B cell (primary cell): ENCODE results near the gene SENP8. TPM values are rescaled to one million over a fixed set of nuclear protein-coding genes. Genes with fewer than 3 reads are reported as not detected.

Source experiments
- ATAC-seq: fragments of 200-7000 bp; cut with Tn5 transposase; one replicate; pipeline ENCODE4 v1.10.0; 2021; ENCODE audit warnings: low read depth, mild to moderate bottlenecking, moderate number of reproducible peaks, moderate library complexity
- CTCF ChIA-PET: fragments of 350-600 bp; sonication (Branson Sonifier 250); formaldehyde crosslinking; loops from one replicate; lab custom pipeline; 2021; ENCODE audit warnings: antibody characterized with exemption, inconsistent platforms; lab: Charles Lee
- POLR2A ChIA-PET: fragments of 350-600 bp; sonication (Branson Sonifier 250); formaldehyde crosslinking; loops from one replicate; lab custom pipeline; 2021; ENCODE audit warnings: antibody characterized with exemption; lab: Charles Lee
- DNase-seq: peaks from one replicate; pipeline ENCODE4 v3.0.0; 2013
- H2AFZ ChIP-seq: 2 replicates; pipeline ENCODE4 v1.6.1; 2012; ENCODE audit warnings: mild to moderate bottlenecking, low read depth, low read length; ENCODE audit not compliant: insufficient read depth, poor library complexity, severe bottlenecking
- H3K27ac ChIP-seq, 2 donors: 1 replicate in 1 of 2; 2 replicates in 1 of 2; pipeline ENCODE4 v1.5.1; 2012 to 2013; ENCODE audit warnings: low read length in 2 of 2, mild to moderate bottlenecking in 2 of 2, moderate library complexity in 1 of 2
- H3K27me3 ChIP-seq, 4 experiments: fragments of 200-600 bp in 1 of 4; sonication (generic) in 1 of 4; replicated peaks in 1 of 4; 1 replicate in 2 of 4; 2 replicates in 2 of 4; pipeline versions ENCODE4 v1.6.1 to v1.7.0; 2013 to 2016; ENCODE audit warnings: low read length in 3 of 4, mild to moderate bottlenecking in 2 of 4, mixed read lengths in 1 of 4, moderate library complexity in 1 of 4; ENCODE audit not compliant: insufficient read depth in 4 of 4, control insufficient read depth in 3 of 4; ENCODE audit errors: control extremely low read depth in 1 of 4
- H3K36me3 ChIP-seq, 2 experiments: replicated peaks in 1 of 2; 1 replicate in 1 of 2; 2 replicates in 1 of 2; pipeline versions ENCODE4 v1.6.1 to v1.7.1; 2013; ENCODE audit warnings: low read length in 1 of 2; ENCODE audit not compliant: insufficient read depth in 2 of 2, control insufficient read depth in 1 of 2; ENCODE audit errors: control extremely low read depth in 1 of 2, extremely low read depth in 1 of 2
- H3K4me1 ChIP-seq, 2 donors: fragments of 200-600 bp in 1 of 2; sonication (generic) in 1 of 2; 1 replicate in 1 of 2; 2 replicates in 1 of 2; pipeline versions ENCODE4 v1.5.1 to v1.6.1; 2013 to 2017; ENCODE audit warnings: low read length in 2 of 2; ENCODE audit not compliant: control insufficient read depth in 2 of 2, insufficient read depth in 2 of 2
- H3K4me2 ChIP-seq: replicated peaks from 2 replicates; pipeline ENCODE3; 2012; ENCODE audit warnings: mild to moderate bottlenecking, low read depth, low read length; ENCODE audit not compliant: poor library complexity, severe bottlenecking
- H3K4me3 ChIP-seq, 5 experiments: fragments of 200-600 bp in 1 of 5; sonication (generic) in 1 of 5; 1 replicate in 3 of 5; 2 replicates in 2 of 5; pipeline versions ENCODE4 v1.5.1 to v1.7.0; 2011 to 2016; ENCODE audit warnings: low read length in 4 of 5, mild to moderate bottlenecking in 4 of 5, low read depth in 2 of 5, control low read depth in 1 of 5, moderate library complexity in 1 of 5; ENCODE audit not compliant: insufficient read depth in 1 of 5; ENCODE audit errors: control extremely low read depth in 1 of 5, extremely low read depth in 1 of 5
- H3K79me2 ChIP-seq: fragments of 200-600 bp; sonication (generic); one replicate; pipeline ENCODE4 v1.6.0; 2016; ENCODE audit warnings: low read length; ENCODE audit not compliant: control insufficient read depth, insufficient read depth
- H3K9ac ChIP-seq: fragments of 200-600 bp; sonication (generic); 2 replicates; pipeline ENCODE4 v1.6.1; 2017; ENCODE audit warnings: mild to moderate bottlenecking, low read length, moderate library complexity
- H3K9me3 ChIP-seq, 3 donors: one replicate each; pipeline versions ENCODE4 v1.6.1 to v1.7.1; 2013; ENCODE audit warnings: low read length in 2 of 3; ENCODE audit not compliant: control insufficient read depth in 2 of 3, insufficient read depth in 1 of 3; ENCODE audit errors: control extremely low read depth in 1 of 3
- H4K20me1 ChIP-seq: 2 replicates; pipeline ENCODE4 v1.6.0; 2012; ENCODE audit warnings: mild to moderate bottlenecking, low read length; ENCODE audit not compliant: insufficient read depth, control insufficient read depth, poor library complexity, severe bottlenecking
- H3K27ac Mint-ChIP-seq: one replicate; pipeline ENCODE4 v1.8.0; 2021; ENCODE audit warnings: mixed read lengths
- H3K27me3 Mint-ChIP-seq: one replicate; pipeline ENCODE4 v1.8.0; 2021; ENCODE audit warnings: mixed read lengths
- H3K4me1 Mint-ChIP-seq: one replicate; pipeline ENCODE4 v1.8.0; 2021; ENCODE audit warnings: mixed read lengths
- H3K4me3 Mint-ChIP-seq: one replicate; pipeline ENCODE4 v1.8.0; 2021; ENCODE audit warnings: mixed read lengths
- H3K9me3 Mint-ChIP-seq: one replicate; pipeline ENCODE4 v1.8.0; 2022; ENCODE audit warnings: mixed read lengths; ENCODE audit not compliant: insufficient read depth
- CTCF ChIP-seq: fragments of 200-600 bp; IDR thresholded peaks from one replicate; pipeline ENCODE4 v1.8.0; 2022; ENCODE audit warnings: antibody characterized with exemption, mild to moderate bottlenecking
- EZH2 ChIP-seq: IDR thresholded peaks from 2 replicates; pipeline ENCODE4 v1.6.1; 2012; ENCODE audit warnings: borderline replicate concordance, low read depth, mild to moderate bottlenecking, moderate library complexity, low read length; ENCODE audit not compliant: insufficient read depth, poor library complexity, severe bottlenecking
- WGBS: methylation state at CpG from one replicate; pipeline ENCODE4 v1.1.5; 2013; ENCODE audit warnings: missing lambda C conversion rate; ENCODE audit not compliant: insufficient coverage; 5-methylcytosine and 5-hydroxymethylcytosine counted together
- intact Hi-C: fragments of 100-400 bp; cut with micrococcal nuclease; formaldehyde crosslinking; loops from one replicate; pipeline ENCODE4 v1.10.0; 2022
- polyA plus RNA-seq: library from polyadenylated mRNA; depleted of rRNA; stranded (reverse); fragments of >200 nt; gene quantifications from 2 replicates; pipeline ENCODE4 v1.2.3, GENCODE V29; 2012
- total RNA-seq, 2 donors: library from RNA; stranded (reverse); fragments of 120-200 nt in 1 of 2; gene quantifications; 1 replicate in 1 of 2; 2 replicates in 1 of 2; pipeline versions ENCODE4 v1.2.3 to v1.2.4, GENCODE V29; 2013 to 2022

SENP8 gene
- total and polyA plus RNA-seq, 2 donors (not counting 1 experiment from before 2014, with no cell fraction given): 0.62 to 0.69 TPM

- H3K4me3 Mint-ChIP-seq: no peak overlapping the region
- CTCF ChIA-PET: interaction anchor here (1.7 kb wide), 1 partner anchor 12 kb away, joined by 5 read pairs; no protein-coding TSS in a partner anchor
- H3K9me3 Mint-ChIP-seq: no peaks in the 10 kb centered on the region
- TF ChIP-seq CTCF (no peak), EZH2 (no peak)
- Histone ChIP-seq H3K4me2 (no peak overlapping the region), H3K27ac (no peak overlapping the region), H3K4me3 (no peak overlapping the region), H3K36me3 (no peaks in the 10 kb centered on the region), H3K27me3 (peaks cover 0 to 3% (median 0%) of the 10 kb centered on the region in 4 experiments), H3K9me3 (no peaks in the 10 kb centered on the region), H4K20me1 (no peaks in the 10 kb centered on the region), H3K79me2 (no peaks in the 10 kb centered on the region), H3K9ac (no peak overlapping the region), H3K4me1 (no peaks in the 10 kb centered on the region), H2AFZ (no peak overlapping the region)
- no peak overlapping the region for H3K27ac Mint-ChIP-seq
- no peak for ATAC-seq
- POLR2A ChIA-PET: no interaction called here
- 18% methylated on average over 6 of the region's 7 CpGs for WGBS
- intact Hi-C loops: no loop called here
- H3K27me3 Mint-ChIP-seq: peaks cover 16% of the 10 kb centered on the region
- H3K4me1 Mint-ChIP-seq: no peaks in the 10 kb centered on the region
- DNase-seq: no peak
Observed at GRCh38 chr15:72168131-72168807, 50.1 kb downstream of the SENP8 start.

- ChIA-PET CTCF (interaction anchor here (1.7 kb wide), 1 partner anchor 12 kb away, joined by 5 read pairs; no protein-coding TSS in a partner anchor), POLR2A (no interaction called here)
- Histone ChIP-seq H2AFZ (no peak overlapping the region), H3K79me2 (no peaks in the 10 kb centered on the region), H3K27ac (no peak overlapping the region), H3K4me2 (no peak overlapping the region), H3K4me1 (no peaks in the 10 kb centered on the region), H3K9me3 (no peaks in the 10 kb centered on the region), H4K20me1 (no peaks in the 10 kb centered on the region), H3K4me3 (no peak overlapping the region), H3K9ac (no peak overlapping the region), H3K27me3 (peaks cover 0 to 3% (median 0%) of the 10 kb centered on the region in 4 experiments), H3K36me3 (no peaks in the 10 kb centered on the region)
- no peak for DNase-seq
- no peak for TF ChIP-seq EZH2
- no peak for TF ChIP-seq CTCF
- Mint-ChIP-seq H3K4me1 (no peaks in the 10 kb centered on the region), H3K9me3 (no peaks in the 10 kb centered on the region), H3K27ac (no peak overlapping the region), H3K27me3 (peaks cover 17% of the 10 kb centered on the region), H3K4me3 (no peak overlapping the region)
- no peak for ATAC-seq
- 69% methylated on average over 2 of the region's 4 CpGs for WGBS
- intact Hi-C loops: no loop called here
Observed at GRCh38 chr15:72168808-72169190, 50.6 kb downstream of the SENP8 start.
